Measurements from ENCODE around the gene FGF13.

DNA sequence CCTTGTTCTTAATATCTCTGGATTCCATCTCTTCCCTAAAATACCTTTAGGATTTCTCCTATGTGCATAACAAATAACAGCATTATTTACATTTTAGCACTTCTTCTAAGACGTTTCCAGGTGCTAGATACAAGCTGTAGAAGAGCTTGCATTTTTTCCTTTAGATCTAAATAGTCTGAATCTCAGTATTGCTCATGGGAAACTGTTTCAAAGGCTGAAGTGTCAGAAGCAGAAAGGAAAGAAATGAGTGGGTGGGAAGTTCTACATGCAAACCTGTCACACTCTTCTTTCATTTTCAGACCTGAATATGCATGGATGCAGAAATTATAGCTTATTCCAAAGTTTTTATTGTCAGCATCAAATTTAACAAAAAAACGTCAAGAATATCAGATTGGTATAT, 41.8 kb downstream of the FGF13 start:
- TF ChIP-seq, protein P1, sequence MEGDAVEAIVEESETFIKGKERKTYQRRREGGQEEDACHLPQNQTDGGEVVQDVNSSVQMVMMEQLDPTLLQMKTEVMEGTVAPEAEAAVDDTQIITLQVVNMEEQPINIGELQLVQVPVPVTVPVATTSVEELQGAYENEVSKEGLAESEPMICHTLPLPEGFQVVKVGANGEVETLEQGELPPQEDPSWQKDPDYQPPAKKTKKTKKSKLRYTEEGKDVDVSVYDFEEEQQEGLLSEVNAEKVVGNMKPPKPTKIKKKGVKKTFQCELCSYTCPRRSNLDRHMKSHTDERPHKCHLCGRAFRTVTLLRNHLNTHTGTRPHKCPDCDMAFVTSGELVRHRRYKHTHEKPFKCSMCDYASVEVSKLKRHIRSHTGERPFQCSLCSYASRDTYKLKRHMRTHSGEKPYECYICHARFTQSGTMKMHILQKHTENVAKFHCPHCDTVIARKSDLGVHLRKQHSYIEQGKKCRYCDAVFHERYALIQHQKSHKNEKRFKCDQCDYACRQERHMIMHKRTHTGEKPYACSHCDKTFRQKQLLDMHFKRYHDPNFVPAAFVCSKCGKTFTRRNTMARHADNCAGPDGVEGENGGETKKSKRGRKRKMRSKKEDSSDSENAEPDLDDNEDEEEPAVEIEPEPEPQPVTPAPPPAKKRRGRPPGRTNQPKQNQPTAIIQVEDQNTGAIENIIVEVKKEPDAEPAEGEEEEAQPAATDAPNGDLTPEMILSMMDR (IDR thresholded peaks at IDR 0.05): no peak
- TF ChIP-seq, protein P2, sequence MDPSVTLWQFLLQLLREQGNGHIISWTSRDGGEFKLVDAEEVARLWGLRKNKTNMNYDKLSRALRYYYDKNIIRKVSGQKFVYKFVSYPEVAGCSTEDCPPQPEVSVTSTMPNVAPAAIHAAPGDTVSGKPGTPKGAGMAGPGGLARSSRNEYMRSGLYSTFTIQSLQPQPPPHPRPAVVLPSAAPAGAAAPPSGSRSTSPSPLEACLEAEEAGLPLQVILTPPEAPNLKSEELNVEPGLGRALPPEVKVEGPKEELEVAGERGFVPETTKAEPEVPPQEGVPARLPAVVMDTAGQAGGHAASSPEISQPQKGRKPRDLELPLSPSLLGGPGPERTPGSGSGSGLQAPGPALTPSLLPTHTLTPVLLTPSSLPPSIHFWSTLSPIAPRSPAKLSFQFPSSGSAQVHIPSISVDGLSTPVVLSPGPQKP (IDR thresholded peaks at IDR 0.05; ENCODE audit: low read depth, low read length): no peak
- no peak for TF ChIP-seq POLR2A (IDR thresholded peaks at IDR 0.05; ENCODE audit: low read length)
- no peak for TF ChIP-seq SREBF2 (IDR thresholded peaks at IDR 0.05)
- no peak for TF ChIP-seq JUN (IDR thresholded peaks at IDR 0.05)
- no peak for TF ChIP-seq RAD21 (conservative IDR thresholded peaks at IDR 0.05 in 1 of 2, IDR thresholded peaks at IDR 0.05 in 1 of 2)
- TF ChIP-seq, protein P3, sequence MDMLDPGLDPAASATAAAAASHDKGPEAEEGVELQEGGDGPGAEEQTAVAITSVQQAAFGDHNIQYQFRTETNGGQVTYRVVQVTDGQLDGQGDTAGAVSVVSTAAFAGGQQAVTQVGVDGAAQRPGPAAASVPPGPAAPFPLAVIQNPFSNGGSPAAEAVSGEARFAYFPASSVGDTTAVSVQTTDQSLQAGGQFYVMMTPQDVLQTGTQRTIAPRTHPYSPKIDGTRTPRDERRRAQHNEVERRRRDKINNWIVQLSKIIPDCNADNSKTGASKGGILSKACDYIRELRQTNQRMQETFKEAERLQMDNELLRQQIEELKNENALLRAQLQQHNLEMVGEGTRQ (IDR thresholded peaks at IDR 0.05): no peak
- no peak for TF ChIP-seq PHF8 (IDR thresholded peaks at IDR 0.05; ENCODE audit: borderline replicate concordance, low read depth)
- TF ChIP-seq BHLHE40 (IDR thresholded peaks at IDR 0.05; ENCODE audit: low read depth, low read length): no peak
- no peak for TF ChIP-seq NR3C1 (IDR thresholded peaks at IDR 0.05)
- no peak for TF ChIP-seq ZFP36 (IDR thresholded peaks at IDR 0.05; ENCODE audit: borderline replicate concordance, partially characterized antibody)
- no peak for TF ChIP-seq RNF2 (IDR thresholded peaks at IDR 0.05; ENCODE audit: borderline replicate concordance, low read depth)
- TF ChIP-seq, protein P4, sequence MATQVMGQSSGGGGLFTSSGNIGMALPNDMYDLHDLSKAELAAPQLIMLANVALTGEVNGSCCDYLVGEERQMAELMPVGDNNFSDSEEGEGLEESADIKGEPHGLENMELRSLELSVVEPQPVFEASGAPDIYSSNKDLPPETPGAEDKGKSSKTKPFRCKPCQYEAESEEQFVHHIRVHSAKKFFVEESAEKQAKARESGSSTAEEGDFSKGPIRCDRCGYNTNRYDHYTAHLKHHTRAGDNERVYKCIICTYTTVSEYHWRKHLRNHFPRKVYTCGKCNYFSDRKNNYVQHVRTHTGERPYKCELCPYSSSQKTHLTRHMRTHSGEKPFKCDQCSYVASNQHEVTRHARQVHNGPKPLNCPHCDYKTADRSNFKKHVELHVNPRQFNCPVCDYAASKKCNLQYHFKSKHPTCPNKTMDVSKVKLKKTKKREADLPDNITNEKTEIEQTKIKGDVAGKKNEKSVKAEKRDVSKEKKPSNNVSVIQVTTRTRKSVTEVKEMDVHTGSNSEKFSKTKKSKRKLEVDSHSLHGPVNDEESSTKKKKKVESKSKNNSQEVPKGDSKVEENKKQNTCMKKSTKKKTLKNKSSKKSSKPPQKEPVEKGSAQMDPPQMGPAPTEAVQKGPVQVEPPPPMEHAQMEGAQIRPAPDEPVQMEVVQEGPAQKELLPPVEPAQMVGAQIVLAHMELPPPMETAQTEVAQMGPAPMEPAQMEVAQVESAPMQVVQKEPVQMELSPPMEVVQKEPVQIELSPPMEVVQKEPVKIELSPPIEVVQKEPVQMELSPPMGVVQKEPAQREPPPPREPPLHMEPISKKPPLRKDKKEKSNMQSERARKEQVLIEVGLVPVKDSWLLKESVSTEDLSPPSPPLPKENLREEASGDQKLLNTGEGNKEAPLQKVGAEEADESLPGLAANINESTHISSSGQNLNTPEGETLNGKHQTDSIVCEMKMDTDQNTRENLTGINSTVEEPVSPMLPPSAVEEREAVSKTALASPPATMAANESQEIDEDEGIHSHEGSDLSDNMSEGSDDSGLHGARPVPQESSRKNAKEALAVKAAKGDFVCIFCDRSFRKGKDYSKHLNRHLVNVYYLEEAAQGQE (IDR thresholded peaks at IDR 0.05): no peak
